ENCODE measurements around the gene FBXO7.

FBXO7 gene

GRCh38 chr22:32531931-32532819 lies 57.6 kb downstream of the FBXO7 start:
- no peak for DNase-seq (ENCODE audit: low read depth in 2 of 2)

DNA sequence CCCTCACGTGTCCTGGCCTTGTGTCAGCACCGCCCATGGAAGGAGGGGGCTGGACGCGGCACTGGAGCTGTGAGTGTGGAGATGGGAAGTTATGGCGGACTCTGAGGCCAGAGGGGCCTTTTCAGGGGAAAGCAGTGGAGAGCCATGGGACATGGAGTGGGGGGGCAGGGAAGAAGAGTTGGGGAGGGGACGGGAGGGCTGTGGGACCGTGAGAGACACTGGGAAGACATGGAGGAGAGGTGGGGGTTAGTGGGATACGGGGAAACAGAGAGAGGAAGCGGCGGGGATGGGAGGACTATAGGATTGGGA lies 58.2 kb downstream of the FBXO7 start:
- no peak for DNase-seq (ENCODE audit: low read depth in 2 of 2)

DNA sequence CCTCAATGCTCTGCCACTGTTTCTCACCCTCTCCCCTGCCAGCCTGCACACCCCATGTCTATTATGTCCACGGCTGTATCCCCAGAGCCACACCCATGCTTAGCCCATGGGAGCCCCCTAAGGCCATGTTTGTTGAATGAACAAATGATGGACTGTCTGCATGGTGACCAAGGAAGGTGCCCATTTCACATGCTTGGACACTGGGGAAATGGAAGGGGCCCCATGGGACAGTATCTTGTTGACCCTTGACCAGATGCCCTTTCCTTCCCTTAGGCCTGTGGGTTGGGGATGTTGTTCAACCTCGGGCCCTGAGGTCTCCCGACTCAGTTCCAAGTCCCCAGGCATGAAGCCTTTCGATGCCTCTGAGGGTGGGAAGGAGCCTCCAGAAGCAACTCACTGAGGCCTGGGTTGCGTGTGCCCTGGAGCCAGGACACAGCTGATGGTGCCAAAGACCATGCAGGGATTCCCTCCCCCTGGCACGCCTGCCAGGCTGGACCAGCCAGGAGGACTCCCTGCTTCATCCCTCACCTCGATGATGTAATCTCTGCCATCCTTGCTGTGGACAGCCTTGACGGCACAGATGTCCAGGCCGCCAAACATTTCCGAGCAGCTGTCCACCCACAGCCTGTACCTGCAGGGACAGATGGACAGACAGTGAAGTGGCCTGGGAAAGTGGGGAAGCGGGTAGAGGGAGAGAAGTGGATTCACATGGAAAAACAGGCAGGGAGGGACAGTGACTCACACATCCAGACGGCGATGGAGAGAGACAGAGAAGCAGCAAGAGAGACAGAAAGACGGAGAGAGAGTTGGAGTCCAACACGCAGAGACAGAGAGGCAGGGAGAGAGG lies 58.9 kb downstream of the FBXO7 start:
- DNase-seq (ENCODE audit: low read depth in 2 of 2): no peak

- no peak for DNase-seq (ENCODE audit: low read depth in 2 of 2)
These were observed 59.9 kb downstream of the FBXO7 start for GRCh38 chr22:32534252-32535235.

- DNase-seq (ENCODE audit: low read depth in 2 of 2): no peak
These were observed 61.0 kb downstream of the FBXO7 start for GRCh38 chr22:32535531-32536190.

GRCh38 chr22:32536352-32536751 lies 61.7 kb downstream of the FBXO7 start:
- DNase-seq (ENCODE audit: low read depth in 2 of 2): no peak

DNA sequence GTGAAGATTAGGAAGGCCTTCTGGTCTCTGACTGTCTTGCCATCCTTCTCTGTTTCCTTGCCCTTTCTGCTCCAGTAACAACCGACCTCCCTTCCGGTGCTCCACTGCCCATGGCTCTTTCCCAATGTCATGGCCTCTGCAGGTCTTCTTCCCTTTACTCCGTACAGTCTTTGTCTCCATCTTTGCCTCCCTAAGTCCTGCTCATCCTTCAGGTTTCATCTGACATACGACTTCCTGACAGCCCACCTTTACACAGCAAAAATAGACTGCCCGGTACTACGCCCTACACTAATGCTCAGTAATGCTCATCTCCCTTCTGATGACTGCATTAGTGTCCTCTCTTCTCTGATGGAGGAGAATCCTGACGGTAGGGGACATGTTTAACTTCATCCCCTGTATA lies 63.9 kb downstream of the FBXO7 start:
- DNase-seq (ENCODE audit: low read depth in 2 of 2): no peak

DNA sequence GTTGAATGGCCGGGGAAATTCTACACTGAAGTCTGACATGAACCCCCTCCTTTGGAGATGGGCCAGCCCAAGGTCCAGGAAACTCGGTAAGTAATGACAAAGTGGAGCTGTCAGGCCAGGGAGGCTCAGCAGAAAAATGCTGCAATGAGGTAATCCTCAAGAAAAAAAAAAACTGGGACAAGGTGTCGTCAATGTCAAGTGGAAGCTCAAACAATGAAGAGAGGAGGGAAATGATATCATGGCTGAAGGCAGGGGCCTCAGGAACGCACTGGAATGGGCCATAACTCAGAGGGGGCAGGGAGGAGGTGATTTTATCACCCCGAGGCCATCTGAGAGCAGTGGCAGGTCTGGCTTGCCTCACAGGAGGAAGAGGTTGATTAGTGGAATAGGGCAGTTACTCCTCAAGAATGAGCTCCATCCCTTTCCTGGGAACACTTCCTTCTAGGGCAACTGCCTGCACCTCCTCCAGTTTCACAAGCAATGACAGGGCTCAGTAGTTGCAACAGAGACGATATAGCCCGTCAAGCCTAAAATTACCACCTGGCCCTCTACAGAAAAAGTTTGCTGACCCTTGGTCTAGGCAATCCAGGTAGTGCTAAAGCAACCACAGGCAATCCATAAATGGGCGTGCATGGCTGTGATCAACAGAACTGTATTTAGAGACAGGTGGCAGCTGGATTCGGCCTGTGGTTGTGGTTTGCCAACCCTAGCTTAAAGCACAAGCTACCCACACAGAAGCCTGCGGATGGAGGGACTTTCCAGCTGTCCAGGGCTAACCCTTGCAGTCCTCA lies 65.2 kb downstream of the FBXO7 start:
- DNase-seq (ENCODE audit: low read depth in 2 of 2): no peak

- no peak for DNase-seq (ENCODE audit: low read depth in 2 of 2)
These were observed 66.9 kb downstream of the FBXO7 start for GRCh38 chr22:32541481-32541880.

DNA sequence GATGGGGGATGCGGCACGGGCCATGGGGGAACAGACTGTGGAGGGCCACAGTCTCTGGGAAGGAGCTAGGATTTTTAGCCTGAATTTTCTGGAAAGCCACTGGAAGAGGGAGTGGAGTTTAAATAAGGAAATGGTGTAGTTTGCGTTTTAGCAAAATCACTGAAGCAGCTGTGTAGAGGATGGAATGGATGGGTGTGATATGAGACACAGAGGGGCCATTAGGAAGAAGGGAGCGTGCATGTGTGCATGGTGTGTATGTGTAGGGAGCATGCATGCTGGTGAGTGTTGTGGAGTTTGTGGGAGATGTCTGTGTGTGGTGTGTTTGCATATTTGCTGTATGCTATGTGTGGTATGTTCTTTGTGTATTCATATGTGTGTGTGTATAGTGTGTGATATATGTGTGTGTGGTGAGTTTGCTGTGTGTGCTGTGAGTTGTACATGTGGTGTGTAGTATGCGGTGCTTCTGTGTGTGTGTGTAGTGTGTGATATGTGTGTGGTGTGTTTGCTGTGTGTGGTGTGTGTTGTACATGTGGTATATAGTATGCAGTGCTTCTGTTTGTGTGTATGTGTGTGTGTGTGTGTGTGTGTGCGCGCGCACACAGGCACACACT lies 67.6 kb downstream of the FBXO7 start:
- DNase-seq (ENCODE audit: low read depth in 2 of 2): no peak

GRCh38 chr22:32542677-32543357 lies 68.2 kb downstream of the FBXO7 start:
- DNase-seq (ENCODE audit: low read depth in 2 of 2): no peak

- no peak for DNase-seq (ENCODE audit: low read depth in 2 of 2)
These were observed 70.4 kb downstream of the FBXO7 start for GRCh38 chr22:32544953-32545558.

GRCh38 chr22:32545801-32546200 lies 71.2 kb downstream of the FBXO7 start:
- no peak for DNase-seq (ENCODE audit: low read depth in 2 of 2)

DNA sequence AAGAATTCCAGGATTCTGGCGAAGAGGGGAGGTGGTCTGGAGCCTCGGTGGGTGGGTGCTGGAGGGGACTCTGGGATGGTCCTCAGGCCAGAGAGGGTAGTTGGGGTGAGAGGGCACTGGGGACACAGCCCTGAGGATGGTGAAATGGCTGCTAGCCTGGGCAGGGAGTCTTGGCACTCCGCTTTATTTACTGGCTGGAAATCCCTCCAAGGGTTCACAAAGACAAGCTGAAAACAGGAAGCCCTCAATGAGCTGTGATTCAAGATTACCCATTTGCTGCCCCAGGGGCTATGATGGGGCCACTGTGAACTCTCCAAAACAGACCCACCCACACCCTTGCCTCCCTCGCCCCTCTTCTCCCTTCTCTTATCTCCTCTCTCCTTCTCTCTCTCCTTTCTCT lies 71.9 kb downstream of the FBXO7 start:
- DNase-seq (ENCODE audit: low read depth in 2 of 2): no peak

- no peak for DNase-seq (ENCODE audit: low read depth in 2 of 2)
These were observed 72.3 kb downstream of the FBXO7 start for GRCh38 chr22:32546935-32547334.

- no peak for DNase-seq (ENCODE audit: low read depth in 2 of 2)
These were observed 73.4 kb downstream of the FBXO7 start for GRCh38 chr22:32548039-32548438.
